MV-4-11 (cell line): ENCODE measurements around the gene MMP8.

Source experiments
- DNase-seq: peaks from one replicate; lab custom pipeline; 2025; lab: John Stamatoyannopoulos, UW

MMP8 gene

GRCh38 chr11:102719620-102720277 is 5.0 kb downstream of the MMP8 start:
- DNase-seq, result no peak

GRCh38 chr11:102717280-102717679 is 7.5 kb downstream of the MMP8 start:
- no peak for DNase-seq

- DNase-seq, result peak; percentile 72
Observed at GRCh38 chr11:102716527-102716926, 8.2 kb downstream of the MMP8 start.

DNA sequence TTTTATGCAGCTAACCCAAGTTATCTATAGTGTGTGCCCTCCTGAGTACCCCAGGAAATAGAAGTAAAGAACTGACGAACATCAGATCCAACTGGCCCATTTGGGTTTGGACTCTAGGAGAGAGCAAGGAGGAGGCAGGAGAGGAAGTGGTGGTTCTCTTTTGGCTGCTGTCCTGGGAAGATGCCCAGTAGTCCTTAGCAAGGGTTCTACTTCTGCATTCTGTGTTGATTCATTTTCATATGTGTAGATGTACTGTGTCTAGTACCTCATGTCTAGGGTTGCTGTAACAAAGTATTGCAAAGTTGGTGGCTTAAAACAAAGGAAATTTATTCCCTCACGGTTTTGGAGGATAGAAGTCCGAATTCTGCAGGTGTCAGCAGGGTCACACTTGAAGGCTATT is 12.6 kb downstream of the MMP8 start:
- DNase-seq, result peak; percentile 91

DNA sequence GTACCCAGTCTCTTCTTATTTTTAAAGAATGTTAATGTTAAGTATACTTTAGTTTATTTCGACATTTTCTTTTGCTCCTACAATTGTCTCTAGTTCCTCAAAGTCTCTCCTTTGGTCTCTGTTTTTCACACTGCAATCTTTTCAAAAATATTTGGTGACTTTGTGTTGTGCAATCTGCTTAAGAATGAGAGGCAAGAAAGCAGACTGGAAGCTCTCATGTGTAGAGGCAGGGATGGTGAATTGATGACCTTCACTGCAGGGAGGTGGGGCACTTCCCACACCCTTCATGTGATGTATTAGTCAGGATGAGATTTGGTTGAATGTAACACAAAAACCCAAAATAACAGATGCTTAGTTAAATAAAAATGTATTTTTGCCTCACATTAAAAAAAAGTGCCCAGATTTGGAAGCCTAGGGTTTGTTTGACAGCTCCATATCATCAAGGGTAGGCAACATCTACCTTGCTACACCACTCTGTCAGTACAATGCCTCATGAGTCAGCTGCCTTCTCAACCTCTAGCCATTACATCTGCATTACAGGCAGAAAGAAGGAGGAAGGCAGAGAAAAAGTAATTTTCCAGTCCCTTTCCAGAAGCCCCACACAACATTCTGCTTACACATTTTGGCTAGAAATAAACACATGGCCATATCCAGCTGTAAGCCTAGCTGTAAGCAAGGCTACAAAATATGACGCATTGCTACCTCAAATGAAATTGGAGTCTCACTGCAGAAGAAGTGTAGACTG is 15.4 kb downstream of the MMP8 start:
- DNase-seq, result peak; percentile 87

GRCh38 chr11:102708654-102709053 is 16.1 kb downstream of the MMP8 start:
- DNase-seq, result no peak

DNA sequence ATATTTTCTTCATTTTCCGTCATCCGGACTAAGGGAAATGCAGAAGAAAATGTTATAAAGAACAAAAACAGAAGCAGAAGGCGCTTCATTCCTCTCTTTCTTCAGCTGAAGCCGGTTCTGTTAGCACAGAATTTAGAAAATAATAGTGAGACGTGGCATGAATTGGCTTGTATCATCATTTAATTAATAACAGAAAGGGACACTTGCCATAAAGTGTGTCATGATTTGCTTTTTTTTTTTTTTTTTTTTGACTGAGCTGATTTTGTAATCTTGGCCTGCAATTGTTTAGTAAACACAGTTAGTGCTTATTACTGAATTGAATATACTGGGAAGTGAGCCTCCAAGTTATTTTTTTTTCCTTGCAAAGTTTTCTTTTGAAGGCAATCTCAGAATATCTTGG is 19.1 kb downstream of the MMP8 start, which contains the start of gene MMP27:
Gene MMP27 (minus strand): TSS at position 144 of the 400 bp plus-strand sequence. CDS start 55 bp downstream, at position 89.
- DNase-seq, result no peak

DNA sequence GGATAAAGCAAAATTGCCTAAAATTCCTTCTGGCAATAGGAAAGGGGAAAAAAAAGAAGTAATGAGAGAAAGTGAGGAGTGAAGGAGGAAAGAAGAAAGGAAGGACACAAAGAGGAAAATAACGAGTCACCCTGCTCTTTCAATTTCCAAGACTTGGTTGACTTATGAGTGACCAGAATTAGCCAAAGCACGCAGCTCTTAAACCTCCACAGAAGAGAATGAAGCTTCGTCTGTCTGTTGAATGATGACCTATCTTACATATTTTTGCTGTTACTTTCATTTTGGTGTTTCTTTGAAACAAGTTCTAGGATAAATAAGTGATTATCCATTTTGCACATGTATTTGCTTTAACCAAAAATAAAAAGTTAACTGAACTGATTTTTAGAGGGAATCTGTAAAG is 19.9 kb downstream of the MMP8 start:
- DNase-seq, result no peak

- DNase-seq, result no peak
Observed at GRCh38 chr11:102703826-102704493, 20.8 kb downstream of the MMP8 start.

- DNase-seq, result no peak
Observed at GRCh38 chr11:102695201-102695600, 29.6 kb downstream of the MMP8 start.

- peak; percentile 74 for DNase-seq
Observed at GRCh38 chr11:102685754-102686153, 39.0 kb downstream of the MMP8 start.

DNA sequence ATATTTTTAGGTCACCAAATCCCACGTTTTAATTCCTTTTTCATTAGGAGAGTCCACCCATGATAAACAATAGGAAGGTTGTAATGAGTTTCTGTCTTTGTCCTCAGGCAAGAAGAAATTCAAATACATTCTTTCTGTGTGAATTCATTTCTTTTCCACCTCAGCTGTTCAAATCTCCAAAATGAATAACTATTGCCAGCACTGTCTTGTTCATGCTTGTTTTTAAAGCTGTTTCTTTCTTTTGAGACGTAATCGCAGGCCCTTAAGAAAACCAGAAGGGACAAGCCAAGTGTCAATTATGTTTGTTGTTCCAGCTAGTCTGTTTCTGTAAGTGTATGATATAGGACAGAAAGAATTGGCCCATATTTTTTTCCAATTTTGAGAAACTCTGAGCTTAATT is 39.4 kb downstream of the MMP8 start:
- DNase-seq, result no peak

DNA sequence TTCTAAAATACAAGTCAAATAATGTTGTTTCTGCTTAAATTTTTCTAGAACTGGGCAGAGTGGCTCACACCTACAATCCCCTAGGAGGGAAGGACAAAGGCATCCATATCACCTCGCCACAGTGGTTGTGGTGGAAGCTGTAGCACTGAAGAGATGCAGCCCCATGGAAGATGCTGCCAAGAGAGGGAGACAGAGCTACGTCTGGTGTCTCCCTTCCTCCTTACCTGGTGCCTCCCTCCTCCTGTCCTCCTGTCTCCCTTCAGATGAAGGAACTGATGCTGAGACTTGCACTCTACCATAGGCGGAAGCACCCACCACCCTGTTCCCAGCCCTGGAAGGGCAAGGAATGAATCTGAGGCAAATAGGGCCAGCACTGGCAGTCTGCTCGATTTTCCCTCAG is 41.5 kb downstream of the MMP8 start:
- DNase-seq, result no peak

DNA sequence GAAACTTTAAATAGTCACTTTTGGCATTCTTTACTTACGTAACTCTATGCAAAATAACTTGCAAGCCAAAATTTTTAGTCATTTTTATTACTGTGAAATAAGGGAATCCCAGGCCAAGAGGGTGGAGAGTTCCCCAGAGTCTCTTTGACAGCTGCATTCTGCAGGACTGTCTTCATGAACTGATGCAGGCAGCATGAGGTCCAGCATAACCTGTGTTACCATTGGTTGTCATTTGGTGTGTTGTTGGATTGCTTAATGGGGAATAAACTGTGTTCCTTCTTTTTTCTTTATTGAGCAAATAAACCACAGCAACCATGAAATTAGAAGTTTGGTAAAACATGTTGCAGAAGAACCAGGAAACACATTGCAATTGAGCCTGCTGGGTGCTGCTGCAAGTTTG is 43.8 kb downstream of the MMP8 start:
- peak; percentile 95 for DNase-seq

- DNase-seq, result no peak
Observed at GRCh38 chr11:102678022-102678421, 46.7 kb downstream of the MMP8 start.

- DNase-seq, result no peak
Observed at GRCh38 chr11:102676084-102676483, 48.7 kb downstream of the MMP8 start.

GRCh38 chr11:102669664-102670063 is 55.1 kb downstream of the MMP8 start:
- no peak for DNase-seq

DNA sequence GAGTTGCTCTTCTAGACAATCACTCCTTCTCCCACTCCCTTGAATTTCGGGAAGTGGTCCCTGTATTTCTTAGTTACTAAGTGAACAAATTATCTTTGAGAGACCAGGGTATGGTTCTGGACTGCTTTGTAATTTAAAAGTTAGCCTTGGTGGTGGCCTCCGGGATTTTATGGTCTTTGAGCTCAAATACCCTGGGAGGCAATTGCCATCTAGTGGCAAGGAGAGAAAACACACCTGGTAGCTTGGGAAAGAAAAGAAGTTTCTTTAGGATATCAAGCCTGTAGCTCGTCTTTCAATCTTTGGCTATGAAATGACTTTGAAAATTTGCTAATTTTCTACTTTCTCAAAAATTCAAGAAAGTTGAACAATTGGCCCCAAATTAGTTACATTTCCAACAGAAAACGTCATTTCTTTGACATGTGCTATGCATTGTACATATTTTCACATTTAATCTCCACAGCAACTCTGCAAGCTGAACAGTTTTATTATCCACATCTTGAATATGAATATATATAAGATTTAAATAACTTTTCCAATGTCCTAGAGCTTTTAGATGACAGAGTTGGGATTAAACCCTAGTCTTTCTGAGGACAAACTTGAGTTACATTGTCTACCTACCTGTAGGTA is 58.3 kb downstream of the MMP8 start:
- DNase-seq, result peak; percentile 51

DNA sequence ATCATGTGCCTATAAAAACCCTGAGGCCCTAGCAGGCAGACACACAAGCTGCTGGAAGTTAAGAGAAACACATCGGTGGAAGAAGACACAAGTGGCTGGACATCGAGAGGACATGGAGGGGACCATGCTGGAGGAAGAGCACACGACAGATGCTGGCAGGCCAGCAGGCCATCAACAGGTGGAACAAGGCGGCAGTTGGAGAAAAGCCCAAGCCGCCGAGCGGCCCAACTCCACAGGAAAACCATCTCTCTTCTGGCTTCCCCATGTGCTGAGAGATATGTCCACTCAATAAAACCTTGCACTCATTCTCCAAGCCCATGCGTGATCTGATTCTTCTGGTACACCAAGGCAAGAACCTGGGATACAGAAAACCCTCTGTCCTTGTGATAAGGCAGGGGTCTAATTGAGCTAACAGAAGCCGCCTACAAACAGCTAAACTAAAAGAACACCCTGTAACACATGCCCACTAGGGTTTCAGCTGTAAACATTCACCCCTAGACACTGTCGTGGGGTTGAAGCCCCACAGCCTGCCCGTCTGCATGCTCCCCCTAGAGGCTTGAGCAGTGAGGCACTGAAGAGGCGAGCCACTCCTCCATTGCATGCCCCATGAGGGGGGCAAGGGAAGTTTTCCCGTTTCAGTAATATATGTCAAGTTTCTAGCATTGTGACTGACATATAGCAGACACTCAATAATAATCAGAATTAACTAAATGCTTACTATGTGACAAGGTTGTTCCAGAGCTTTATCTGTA is 60.6 kb downstream of the MMP8 start:
- DNase-seq, result peak; percentile 27

DNA sequence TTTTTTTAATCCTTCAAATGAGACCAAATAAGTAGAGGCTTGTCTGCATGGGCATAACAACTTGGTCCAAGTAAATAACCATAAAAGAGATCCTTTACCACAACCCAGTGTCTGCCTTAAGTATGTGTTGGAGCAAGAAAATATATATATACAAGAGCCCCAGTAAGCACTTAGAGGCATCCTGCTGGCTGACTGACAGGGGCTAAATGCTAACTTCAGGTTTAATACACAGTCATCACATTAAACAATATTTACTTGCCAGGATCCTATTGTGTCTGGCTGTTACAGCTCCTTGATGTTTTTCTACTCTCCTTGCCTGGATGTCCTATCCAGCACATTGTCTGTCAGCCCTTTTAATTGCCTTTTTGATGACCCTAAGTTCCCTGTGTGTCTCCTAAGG is 62.1 kb downstream of the MMP8 start:
- no peak for DNase-seq
